Hepatocyte (in vitro differentiated cells): ENCODE measurements around the gene CUX1. TPM values are rescaled to one million over a fixed set of nuclear protein-coding genes. Genes with fewer than 3 reads are reported as not detected.
A peak's percentile ranks its signal among the peaks of the same experiment; 100 is the strongest.

ENCODE experiments used
- DNase-seq: peaks from one replicate; pipeline ENCODE4 v3.0.0-alpha.2; 2016; ENCODE audit warnings: low spot score
- H2AFZ ChIP-seq: fragments of 200-600 bp; sonication (generic); 2 replicates; pipeline ENCODE4 v1.6.0; 2016; ENCODE audit warnings: antibody characterized with exemption, mild to moderate bottlenecking
- H3K27ac ChIP-seq: fragments of 200-600 bp; sonication (generic); 2 replicates; pipeline ENCODE4 v1.5.1; 2016; ENCODE audit warnings: mild to moderate bottlenecking
- H3K27me3 ChIP-seq: fragments of 200-600 bp; sonication (generic); 2 replicates; pipeline ENCODE4 v1.6.1; 2016
- H3K36me3 ChIP-seq: fragments of 200-600 bp; sonication (generic); replicated peaks from 2 replicates; pipeline ENCODE4 v1.5.1; 2016; ENCODE audit warnings: low read depth; ENCODE audit not compliant: insufficient read depth
- H3K4me1 ChIP-seq: fragments of 200-600 bp; sonication (generic); 2 replicates; pipeline ENCODE4 v1.5.1; 2016; ENCODE audit warnings: mild to moderate bottlenecking, moderate library complexity; ENCODE audit not compliant: insufficient read depth
- H3K4me2 ChIP-seq: fragments of 200-600 bp; sonication (generic); 2 replicates; pipeline ENCODE4 v1.6.0; 2016
- H3K4me3 ChIP-seq: fragments of 200-600 bp; sonication (generic); 2 replicates; pipeline ENCODE4 v1.5.1; 2016; ENCODE audit warnings: mild to moderate bottlenecking
- H3K79me2 ChIP-seq: fragments of 200-600 bp; sonication (generic); 2 replicates; pipeline ENCODE4 v1.6.0; 2017; ENCODE audit warnings: mild to moderate bottlenecking
- H3K9me2 ChIP-seq: fragments of 200-600 bp; sonication (generic); replicated peaks from 2 replicates; pipeline ENCODE4 v1.6.0; 2017; ENCODE audit warnings: mild to moderate bottlenecking; ENCODE audit not compliant: insufficient read depth
- H3K9me3 ChIP-seq: fragments of 200-600 bp; sonication (generic); 2 replicates; pipeline ENCODE4 v1.5.1; 2016; ENCODE audit warnings: low read depth, mild to moderate bottlenecking
- H4K20me1 ChIP-seq: fragments of 200-600 bp; sonication (generic); 2 replicates; pipeline ENCODE4 v1.6.0; 2016; ENCODE audit warnings: mild to moderate bottlenecking; ENCODE audit not compliant: insufficient read depth, poor library complexity, severe bottlenecking
- CTCF ChIP-seq: fragments of 200-600 bp; sonication (generic); IDR thresholded peaks from 2 replicates; pipeline ENCODE4 v1.5.1; 2016; ENCODE audit warnings: antibody characterized with exemption, mild to moderate bottlenecking; ENCODE audit not compliant: poor library complexity
- EZH2 ChIP-seq: fragments of 200-600 bp; sonication (generic); IDR thresholded peaks from 2 replicates; pipeline ENCODE4 v1.6.1; 2016; ENCODE audit warnings: antibody characterized with exemption, mild to moderate bottlenecking, borderline replicate concordance
- EZH2phosphoT487 ChIP-seq: fragments of 200-600 bp; sonication (generic); IDR thresholded peaks from one replicate; pipeline ENCODE4 v1.6.1; 2018; ENCODE audit warnings: antibody characterized with exemption, mild to moderate bottlenecking, low read depth, moderate library complexity; ENCODE audit not compliant: unreplicated experiment, severe bottlenecking
- WGBS: methylation state at CpG from one replicate; pipeline ENCODE4 v1.1.6; 2016; ENCODE audit warnings: low lambda C conversion rate; ENCODE audit errors: missing lambda C conversion rate; 5-methylcytosine and 5-hydroxymethylcytosine counted together
- polyA plus RNA-seq: library from polyadenylated mRNA; unstranded; fragments of >200 nt; fragmentation: Nextera tagmentation; extraction: Ambion mirVana; gene quantifications from 2 replicates; pipeline ENCODE4 v1.2.1, GENCODE V29; 2016
- total RNA-seq: library from RNA; depleted of rRNA; stranded (reverse); fragments of >200 nt; gene quantifications from 2 replicates; pipeline ENCODE4 v1.2.3, GENCODE V29; 2014

CUX1 gene
- total and polyA plus RNA-seq, 2 experiments from 2014 or later, result 60.1 to 76.8 TPM

GRCh38 chr7:101937717-101938514 is 120.5 kb downstream of the CUX1 start:
- Histone ChIP-seq H3K4me3 (no peak overlapping the region), H3K79me2 (peaks cover 75% of the 10 kb centered on the region), H3K9me2 (no peaks in the 10 kb centered on the region), H3K27ac (peak overlapping the region; percentile 92), H3K4me1 (peaks cover 66% of the 10 kb centered on the region), H3K4me2 (no peak overlapping the region), H4K20me1 (no peaks in the 10 kb centered on the region), H3K36me3 (no peaks in the 10 kb centered on the region), H2AFZ (no peak overlapping the region), H3K27me3 (no peaks in the 10 kb centered on the region), H3K9me3 (no peaks in the 10 kb centered on the region)
- 86% methylated on average over 11 of the region's 11 CpGs for WGBS
- no peak for DNase-seq
- TF ChIP-seq EZH2 (no peak), CTCF (no peak), EZH2phosphoT487 (no peak)

DNA sequence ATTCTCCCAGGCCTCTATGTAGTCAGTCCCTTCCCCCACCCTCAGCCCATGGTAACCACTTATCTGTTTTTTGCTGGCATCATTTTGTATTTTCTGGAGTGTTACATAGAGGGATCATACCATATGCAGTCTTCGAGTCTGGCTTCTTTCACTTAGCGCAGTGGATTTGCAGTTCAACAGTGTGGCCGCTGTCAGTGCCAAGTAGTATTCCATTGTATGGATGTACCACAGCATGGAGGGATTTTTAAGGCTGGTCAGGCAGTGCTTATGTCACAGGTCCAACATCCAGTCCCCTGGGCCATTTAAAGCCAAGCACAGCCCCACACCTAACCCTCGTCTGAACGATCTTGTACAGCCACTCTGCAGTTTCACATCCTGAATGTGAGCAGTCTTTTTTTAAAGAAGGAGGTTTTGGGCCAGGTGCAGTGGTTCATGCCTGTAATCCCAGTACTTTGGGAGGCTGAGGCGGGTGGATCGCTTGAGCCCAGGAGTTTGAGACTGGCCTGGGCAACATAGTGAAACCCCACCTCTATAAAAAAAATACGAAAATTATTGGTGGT is 121.8 kb downstream of the CUX1 start:
- H3K9me3 ChIP-seq, result no peaks in the 10 kb centered on the region
- H3K4me1 ChIP-seq, result peaks cover 59% of the 10 kb centered on the region
- H3K27ac ChIP-seq, result no peak overlapping the region
- H2AFZ ChIP-seq, result no peak overlapping the region
- no peak overlapping the region for H3K4me3 ChIP-seq
- peaks cover 75% of the 10 kb centered on the region for H3K79me2 ChIP-seq
- no peak overlapping the region for H3K4me2 ChIP-seq
- DNase-seq, result no peak
- no peaks in the 10 kb centered on the region for H3K9me2 ChIP-seq
- 98% methylated on average over 8 of the region's 8 CpGs for WGBS
- H4K20me1 ChIP-seq, result no peaks in the 10 kb centered on the region
- no peaks in the 10 kb centered on the region for H3K27me3 ChIP-seq
- no peak for TF ChIP-seq CTCF
- no peak for TF ChIP-seq EZH2
- no peak for TF ChIP-seq EZH2phosphoT487
- no peaks in the 10 kb centered on the region for H3K36me3 ChIP-seq

DNA sequence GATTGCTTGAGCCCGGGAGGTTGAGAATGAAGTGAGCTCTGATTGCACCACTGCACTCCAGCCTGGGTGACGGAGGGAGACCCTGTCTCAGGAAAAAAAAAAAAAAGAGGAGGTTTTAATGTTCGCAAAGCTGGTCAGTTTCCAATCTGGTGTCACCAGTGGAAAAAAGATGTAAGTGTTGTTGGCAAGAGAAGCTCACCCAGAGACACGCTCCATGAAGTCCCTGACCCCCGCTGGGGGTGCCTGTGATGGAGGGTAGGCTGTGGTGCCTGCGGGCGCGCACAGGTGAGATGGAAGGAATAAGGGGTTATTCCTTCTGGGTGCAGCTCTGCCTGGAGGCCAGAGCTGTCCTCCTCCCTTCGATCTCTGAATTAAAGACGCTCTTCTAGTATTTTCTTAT is 122.7 kb downstream of the CUX1 start:
- H3K36me3 ChIP-seq, result no peaks in the 10 kb centered on the region
- H4K20me1 ChIP-seq, result no peaks in the 10 kb centered on the region
- H3K4me3 ChIP-seq, result no peak overlapping the region
- peak overlapping the region; percentile 75 for H3K27ac ChIP-seq
- H3K9me2 ChIP-seq, result no peaks in the 10 kb centered on the region
- no peak for DNase-seq
- peaks cover 80% of the 10 kb centered on the region for H3K79me2 ChIP-seq
- peaks cover 56% of the 10 kb centered on the region for H3K4me1 ChIP-seq
- TF ChIP-seq EZH2 (no peak), EZH2phosphoT487 (no peak), CTCF (no peak)
- no peak overlapping the region for H2AFZ ChIP-seq
- WGBS, result 96% methylated on average over 10 of the region's 10 CpGs
- H3K4me2 ChIP-seq, result no peak overlapping the region
- no peaks in the 10 kb centered on the region for H3K9me3 ChIP-seq
- H3K27me3 ChIP-seq, result no peaks in the 10 kb centered on the region
